Heart left ventricle (tissue), 13 donors: ENCODE data around the gene TNFSF11.

Experiments
- POLR2A ChIP-seq, 2 donors: fragments of 450-650 bp; IDR thresholded peaks; one replicate each; pipeline ENCODE4 v1.6.1; 2017; ENCODE audit warnings: antibody characterized with exemption in 2 of 2, mild to moderate bottlenecking in 2 of 2, moderate library complexity in 2 of 2
- TF ChIP-seq, protein P1 (sequence below), 12 donors: fragments of 200-600 bp; sonication (generic) in 4 of 12; IDR thresholded peaks; one replicate each; pipeline versions ENCODE4 v1.5.0 to v1.8.0; 2018 to 2022; ENCODE audit warnings: antibody characterized with exemption in 12 of 12, mild to moderate bottlenecking in 5 of 12
- donor health status: ischemic (EF 13 %, LVEDD 7.1; RV severe dilation, severe dysfunction).
- donor health status: DM: no; HTN: yes; CAD: no.
- donor health status: DM: no; HTN: no; CAD: no.
- donor health status: ischemic (EF 25% LVEDD 6.9; RV normal size, moderate dysfunction).
- donor health status: ischemic (EF 25% LVEDD 5.7; RV mildly dilated, moderate dysfunction).
- donor health status: ischemic (EF 35%, LVEDD 5.7; RV mildly dilated, moderate dysfunction).
- donor health status: nonischemic (EF 11% LVEDD 7.7; RV severe dilation, severe dysfunction).
- donor health status: DM: yes; HTN: yes; CAD: no.
- donor health status: PGD.
- donor health status: ischemic (EF 29% LVEDD 5.4; RV normal size, mild dysfunction).
- donor health status: nonischemic (EF 23%, LVEDD 6.1; RV moderate dilation, normal function).

GRCh38 chr13:42538996-42539395 lies 35.0 kb upstream of the TNFSF11 start:
- no peak for TF ChIP-seq POLR2A (IDR thresholded peaks at IDR 0.05)
- TF ChIP-seq, protein P1, sequence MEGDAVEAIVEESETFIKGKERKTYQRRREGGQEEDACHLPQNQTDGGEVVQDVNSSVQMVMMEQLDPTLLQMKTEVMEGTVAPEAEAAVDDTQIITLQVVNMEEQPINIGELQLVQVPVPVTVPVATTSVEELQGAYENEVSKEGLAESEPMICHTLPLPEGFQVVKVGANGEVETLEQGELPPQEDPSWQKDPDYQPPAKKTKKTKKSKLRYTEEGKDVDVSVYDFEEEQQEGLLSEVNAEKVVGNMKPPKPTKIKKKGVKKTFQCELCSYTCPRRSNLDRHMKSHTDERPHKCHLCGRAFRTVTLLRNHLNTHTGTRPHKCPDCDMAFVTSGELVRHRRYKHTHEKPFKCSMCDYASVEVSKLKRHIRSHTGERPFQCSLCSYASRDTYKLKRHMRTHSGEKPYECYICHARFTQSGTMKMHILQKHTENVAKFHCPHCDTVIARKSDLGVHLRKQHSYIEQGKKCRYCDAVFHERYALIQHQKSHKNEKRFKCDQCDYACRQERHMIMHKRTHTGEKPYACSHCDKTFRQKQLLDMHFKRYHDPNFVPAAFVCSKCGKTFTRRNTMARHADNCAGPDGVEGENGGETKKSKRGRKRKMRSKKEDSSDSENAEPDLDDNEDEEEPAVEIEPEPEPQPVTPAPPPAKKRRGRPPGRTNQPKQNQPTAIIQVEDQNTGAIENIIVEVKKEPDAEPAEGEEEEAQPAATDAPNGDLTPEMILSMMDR (IDR thresholded peaks at IDR 0.05), result no peak
